Mucosa of stomach (tissue), 1 donor: ENCODE measurements around the gene TCOF1.

Experiments
- H3K27me3 ChIP-seq: one replicate; pipeline ENCODE4 v1.7.0; 2013; ENCODE audit warnings: mild to moderate bottlenecking, low read length; ENCODE audit not compliant: control insufficient read depth, insufficient read depth
- H3K36me3 ChIP-seq: one replicate; pipeline ENCODE4 v1.7.0; 2013; ENCODE audit warnings: low read length; ENCODE audit not compliant: control insufficient read depth, insufficient read depth
- H3K4me1 ChIP-seq: one replicate; pipeline ENCODE4 v1.7.0; 2013; ENCODE audit warnings: mild to moderate bottlenecking, low read length; ENCODE audit not compliant: control insufficient read depth, insufficient read depth
- H3K4me3 ChIP-seq: one replicate; pipeline ENCODE4 v1.7.0; 2013; ENCODE audit warnings: low read length
- H3K9ac ChIP-seq: one replicate; pipeline ENCODE4 v1.7.0; 2013; ENCODE audit warnings: mild to moderate bottlenecking, low read length, moderate library complexity
- H3K9me3 ChIP-seq: one replicate; pipeline ENCODE4 v1.7.0; 2013; ENCODE audit warnings: mild to moderate bottlenecking, low read length, moderate library complexity; ENCODE audit not compliant: control insufficient read depth
- donor health status: Pancreatic carcinoma.

TCOF1 gene, protein sequence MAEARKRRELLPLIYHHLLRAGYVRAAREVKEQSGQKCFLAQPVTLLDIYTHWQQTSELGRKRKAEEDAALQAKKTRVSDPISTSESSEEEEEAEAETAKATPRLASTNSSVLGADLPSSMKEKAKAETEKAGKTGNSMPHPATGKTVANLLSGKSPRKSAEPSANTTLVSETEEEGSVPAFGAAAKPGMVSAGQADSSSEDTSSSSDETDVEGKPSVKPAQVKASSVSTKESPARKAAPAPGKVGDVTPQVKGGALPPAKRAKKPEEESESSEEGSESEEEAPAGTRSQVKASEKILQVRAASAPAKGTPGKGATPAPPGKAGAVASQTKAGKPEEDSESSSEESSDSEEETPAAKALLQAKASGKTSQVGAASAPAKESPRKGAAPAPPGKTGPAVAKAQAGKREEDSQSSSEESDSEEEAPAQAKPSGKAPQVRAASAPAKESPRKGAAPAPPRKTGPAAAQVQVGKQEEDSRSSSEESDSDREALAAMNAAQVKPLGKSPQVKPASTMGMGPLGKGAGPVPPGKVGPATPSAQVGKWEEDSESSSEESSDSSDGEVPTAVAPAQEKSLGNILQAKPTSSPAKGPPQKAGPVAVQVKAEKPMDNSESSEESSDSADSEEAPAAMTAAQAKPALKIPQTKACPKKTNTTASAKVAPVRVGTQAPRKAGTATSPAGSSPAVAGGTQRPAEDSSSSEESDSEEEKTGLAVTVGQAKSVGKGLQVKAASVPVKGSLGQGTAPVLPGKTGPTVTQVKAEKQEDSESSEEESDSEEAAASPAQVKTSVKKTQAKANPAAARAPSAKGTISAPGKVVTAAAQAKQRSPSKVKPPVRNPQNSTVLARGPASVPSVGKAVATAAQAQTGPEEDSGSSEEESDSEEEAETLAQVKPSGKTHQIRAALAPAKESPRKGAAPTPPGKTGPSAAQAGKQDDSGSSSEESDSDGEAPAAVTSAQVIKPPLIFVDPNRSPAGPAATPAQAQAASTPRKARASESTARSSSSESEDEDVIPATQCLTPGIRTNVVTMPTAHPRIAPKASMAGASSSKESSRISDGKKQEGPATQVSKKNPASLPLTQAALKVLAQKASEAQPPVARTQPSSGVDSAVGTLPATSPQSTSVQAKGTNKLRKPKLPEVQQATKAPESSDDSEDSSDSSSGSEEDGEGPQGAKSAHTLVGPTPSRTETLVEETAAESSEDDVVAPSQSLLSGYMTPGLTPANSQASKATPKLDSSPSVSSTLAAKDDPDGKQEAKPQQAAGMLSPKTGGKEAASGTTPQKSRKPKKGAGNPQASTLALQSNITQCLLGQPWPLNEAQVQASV (N-terminal part only)

DNA sequence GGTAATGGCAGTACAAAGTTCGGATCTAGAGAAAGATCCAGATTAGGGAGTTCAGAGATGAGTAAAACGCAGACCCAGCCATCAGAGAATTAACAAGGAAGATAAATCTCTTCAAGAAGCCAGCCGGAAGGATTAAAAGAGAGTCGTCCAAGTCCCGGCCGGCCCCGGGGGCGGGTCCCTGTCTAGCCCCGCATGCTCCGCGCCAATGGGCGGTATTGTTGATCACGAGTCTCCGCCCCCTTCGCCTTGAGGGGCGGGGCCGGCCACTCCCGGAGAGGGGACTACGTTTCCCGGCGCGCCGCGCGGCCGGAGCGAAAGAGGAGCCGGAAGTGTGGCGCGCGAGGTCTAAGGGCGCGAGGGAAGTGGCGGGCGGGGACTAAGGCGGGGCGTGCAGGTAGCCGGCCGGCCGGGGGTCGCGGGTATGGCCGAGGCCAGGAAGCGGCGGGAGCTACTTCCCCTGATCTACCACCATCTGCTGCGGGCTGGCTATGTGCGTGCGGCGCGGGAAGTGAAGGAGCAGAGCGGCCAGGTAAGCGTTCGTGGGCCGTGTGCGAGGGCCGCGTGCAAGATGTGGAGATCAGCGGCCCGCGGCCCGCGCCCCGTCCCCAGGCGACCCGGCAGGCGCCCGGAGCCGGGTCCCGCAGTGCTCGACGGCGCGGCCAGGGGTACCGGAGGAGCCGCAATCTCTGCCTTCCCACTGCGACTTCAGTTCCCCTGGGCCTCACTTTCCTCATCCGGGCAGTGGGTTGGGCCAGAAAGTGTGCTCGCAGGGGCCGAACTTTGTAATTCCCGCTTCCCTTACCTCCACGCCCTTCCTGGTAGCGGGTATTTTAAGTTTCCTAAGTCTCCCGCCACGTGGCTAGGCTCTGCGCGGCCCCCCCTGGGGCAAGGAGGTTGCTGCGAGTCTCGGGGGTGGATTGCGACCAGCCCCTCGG lies at the start of gene TCOF1:
Gene TCOF1, plus strand, starts transcription at position 372 of the 935 bp plus-strand sequence. Its CDS starts 50 bp downstream, at position 422.
- H3K4me1 ChIP-seq: peaks cover 15% of the 10 kb centered on the region
- peak within 1 kb of the TSS; percentile 68 for H3K4me3 ChIP-seq
- no peaks in the 10 kb centered on the region for H3K27me3 ChIP-seq
- H3K36me3 ChIP-seq: peaks cover 6% of the 10 kb centered on the region
- H3K9me3 ChIP-seq: no peaks in the 10 kb centered on the region
- peak within 1 kb of the TSS; percentile 71 for H3K9ac ChIP-seq

DNA sequence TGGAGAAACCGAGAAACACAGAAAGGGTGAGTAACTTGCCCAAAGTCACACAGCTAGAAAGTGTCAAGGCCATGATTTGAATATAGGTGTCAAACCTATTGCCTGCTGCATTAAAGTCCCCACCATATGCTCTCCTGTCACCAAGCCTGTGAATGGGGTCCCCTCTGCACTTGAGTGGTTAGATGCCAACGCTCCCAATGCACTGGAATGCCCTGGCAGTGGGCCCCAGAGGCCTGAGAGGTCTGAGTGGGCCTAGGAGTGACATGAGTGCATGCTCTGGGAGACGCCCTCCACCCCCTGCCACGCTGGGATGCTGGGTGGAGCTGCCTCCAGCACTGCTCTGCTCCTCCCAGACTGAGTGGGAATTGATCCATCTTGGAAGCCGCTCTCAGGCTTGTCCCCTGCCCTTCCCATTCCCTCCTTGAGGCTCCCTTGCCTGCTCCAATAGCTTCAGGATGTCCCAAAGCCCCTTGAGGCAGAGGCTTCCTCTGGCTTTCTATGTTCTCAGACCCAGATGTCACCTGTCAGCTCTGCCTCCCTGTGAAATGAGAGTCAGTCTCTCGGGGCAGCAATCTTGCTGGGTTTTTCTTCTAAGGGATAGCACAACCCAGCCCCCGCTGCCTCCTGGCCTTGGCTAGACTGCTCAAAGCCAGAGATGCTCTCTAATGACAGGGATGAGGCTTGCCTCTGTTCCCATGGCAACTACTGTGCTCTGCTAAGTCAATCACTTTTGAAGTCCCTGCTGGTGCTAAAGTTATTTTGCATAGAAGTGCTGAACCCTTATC lies 48.2 kb upstream of the TCOF1 start:
- no peak overlapping the region for H3K9ac ChIP-seq
- no peaks in the 10 kb centered on the region for H3K9me3 ChIP-seq
- no peaks in the 10 kb centered on the region for H3K4me1 ChIP-seq
- H3K36me3 ChIP-seq: no peaks in the 10 kb centered on the region
- H3K27me3 ChIP-seq: no peaks in the 10 kb centered on the region
- no peak overlapping the region for H3K4me3 ChIP-seq

GRCh38 chr5:150309886-150310239 lies 47.6 kb upstream of the TCOF1 start:
- Histone ChIP-seq H3K4me3 (no peak overlapping the region), H3K36me3 (no peaks in the 10 kb centered on the region), H3K27me3 (no peaks in the 10 kb centered on the region), H3K9me3 (no peaks in the 10 kb centered on the region), H3K9ac (no peak overlapping the region), H3K4me1 (no peaks in the 10 kb centered on the region)

- Histone ChIP-seq H3K27me3 (no peaks in the 10 kb centered on the region), H3K4me1 (no peaks in the 10 kb centered on the region), H3K9me3 (no peaks in the 10 kb centered on the region), H3K36me3 (no peaks in the 10 kb centered on the region), H3K4me3 (no peak overlapping the region), H3K9ac (no peak overlapping the region)
Measured at GRCh38 chr5:150310246-150310645, 47.3 kb upstream of the TCOF1 start.

DNA sequence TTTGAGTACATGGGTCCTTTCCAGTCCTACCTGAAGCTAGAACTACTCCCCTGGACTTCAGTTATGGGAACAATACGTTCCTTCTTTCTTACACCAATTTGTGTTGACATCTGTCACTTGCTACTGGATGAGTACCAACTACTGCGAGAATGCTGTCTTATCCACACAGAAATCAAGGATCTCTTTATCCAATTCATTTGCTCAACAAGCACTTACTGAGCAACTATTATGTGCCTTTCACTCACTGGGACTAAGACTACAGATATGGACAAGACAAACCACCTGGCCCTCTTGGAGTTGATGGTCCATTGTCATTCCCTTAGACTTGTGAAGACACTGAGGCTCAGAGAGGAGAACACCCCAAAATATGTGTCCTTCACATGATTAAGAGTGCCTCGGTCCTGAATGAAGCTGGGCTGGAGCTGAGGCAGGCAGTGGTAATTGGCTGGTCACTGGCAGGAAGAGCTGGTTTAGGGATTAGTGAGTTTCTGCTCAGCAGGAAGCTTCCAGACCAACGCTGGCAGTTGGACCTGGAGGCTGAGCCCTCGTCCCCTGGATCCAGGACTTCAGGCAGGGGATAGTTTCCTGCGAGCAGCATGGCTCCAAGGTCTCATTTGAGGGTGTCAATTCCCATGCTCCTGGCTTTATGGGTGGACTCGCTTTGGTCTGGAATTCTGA lies 46.3 kb upstream of the TCOF1 start:
- no peaks in the 10 kb centered on the region for H3K9me3 ChIP-seq
- no peaks in the 10 kb centered on the region for H3K36me3 ChIP-seq
- H3K4me3 ChIP-seq: no peak overlapping the region

DNA sequence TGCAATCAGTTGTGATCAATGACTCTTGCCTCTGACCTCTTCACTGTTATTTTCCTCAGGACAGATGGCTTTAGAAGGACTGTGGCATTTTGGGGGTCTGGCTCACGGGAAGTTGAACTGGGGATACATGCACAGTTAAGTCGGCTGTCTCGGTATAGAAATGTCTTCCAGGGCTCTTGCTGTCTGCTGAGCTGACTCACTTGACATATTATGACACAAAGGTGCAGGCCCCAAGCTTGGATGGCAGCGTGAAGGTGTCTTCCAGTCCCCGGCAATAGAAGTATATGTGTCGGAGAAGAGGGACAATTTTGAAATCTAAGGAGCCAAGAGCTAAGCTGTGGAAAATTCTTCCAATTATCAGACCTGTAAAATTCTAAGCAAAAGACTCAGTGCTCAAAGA lies 45.0 kb upstream of the TCOF1 start:
- Histone ChIP-seq H3K4me1 (no peaks in the 10 kb centered on the region), H3K27me3 (no peaks in the 10 kb centered on the region), H3K9ac (no peak overlapping the region), H3K9me3 (no peaks in the 10 kb centered on the region), H3K4me3 (no peak overlapping the region), H3K36me3 (no peaks in the 10 kb centered on the region)

More for the DNA sequence above, 46.3 kb upstream of the TCOF1 start:
- Histone ChIP-seq H3K27me3 (no peaks in the 10 kb centered on the region), H3K9ac (no peak overlapping the region), H3K4me1 (no peaks in the 10 kb centered on the region)

DNA sequence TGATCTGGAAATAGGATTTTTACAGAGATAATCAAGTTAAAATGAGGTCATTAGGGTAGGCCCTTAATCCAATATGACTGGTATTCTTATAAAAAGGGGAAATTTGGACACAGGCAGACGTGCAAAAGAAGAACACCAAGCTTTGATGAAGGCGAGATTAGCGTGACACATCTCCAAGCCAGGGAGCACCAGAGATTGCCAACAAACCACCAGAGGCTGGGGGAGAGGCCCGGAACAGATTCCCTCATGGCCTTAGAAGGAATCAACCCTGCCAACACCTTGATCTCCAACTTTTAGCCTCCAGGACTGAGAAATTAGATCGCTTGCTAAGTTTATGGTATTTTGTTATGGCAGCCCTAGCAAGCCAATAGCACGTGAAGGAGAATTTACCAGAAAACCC lies 44.0 kb upstream of the TCOF1 start:
- Histone ChIP-seq H3K9ac (no peak overlapping the region), H3K4me1 (no peaks in the 10 kb centered on the region), H3K27me3 (no peaks in the 10 kb centered on the region), H3K9me3 (no peaks in the 10 kb centered on the region), H3K4me3 (no peak overlapping the region), H3K36me3 (no peaks in the 10 kb centered on the region)

DNA sequence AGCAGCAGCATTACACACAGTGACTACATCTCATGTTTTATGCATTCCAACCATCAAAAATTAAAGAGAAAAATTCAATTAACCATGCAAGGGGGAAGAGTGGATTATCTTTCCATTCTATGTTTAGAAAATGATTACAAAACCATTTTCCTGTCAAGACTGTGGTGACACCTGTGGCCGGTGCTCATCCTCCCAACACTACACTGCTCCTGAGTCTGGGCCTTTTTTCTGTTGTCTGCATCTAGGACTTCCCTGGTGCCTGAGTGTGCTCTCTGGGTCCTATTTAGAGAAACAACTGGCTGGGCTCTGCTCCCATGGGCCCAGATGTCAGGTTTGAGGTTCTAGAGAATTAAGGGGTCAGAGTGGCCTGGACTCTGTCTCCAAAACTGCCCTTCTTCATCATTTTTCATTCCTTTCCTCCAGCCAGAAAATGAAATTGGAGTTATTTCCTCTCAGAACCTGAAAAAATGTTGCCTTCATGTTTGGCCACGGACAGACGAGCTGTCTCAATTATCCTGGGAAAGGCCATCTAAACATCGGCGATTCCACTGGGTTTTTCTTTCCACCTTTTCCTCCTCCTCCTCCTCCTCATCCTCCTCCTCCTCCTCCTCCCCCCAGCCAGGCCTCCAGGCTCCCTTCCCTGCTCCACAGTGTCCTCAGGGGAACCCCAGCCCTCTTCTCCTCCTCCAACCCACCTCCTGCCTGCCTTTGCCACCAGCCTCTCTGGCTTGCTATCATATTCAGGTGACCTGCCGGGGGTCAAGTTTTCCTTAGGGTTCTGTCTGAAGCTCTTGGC lies 43.4 kb upstream of the TCOF1 start:
- Histone ChIP-seq H3K9ac (no peak overlapping the region), H3K36me3 (no peaks in the 10 kb centered on the region), H3K4me3 (no peak overlapping the region), H3K4me1 (peaks cover 3% of the 10 kb centered on the region), H3K27me3 (no peaks in the 10 kb centered on the region), H3K9me3 (no peaks in the 10 kb centered on the region)

DNA sequence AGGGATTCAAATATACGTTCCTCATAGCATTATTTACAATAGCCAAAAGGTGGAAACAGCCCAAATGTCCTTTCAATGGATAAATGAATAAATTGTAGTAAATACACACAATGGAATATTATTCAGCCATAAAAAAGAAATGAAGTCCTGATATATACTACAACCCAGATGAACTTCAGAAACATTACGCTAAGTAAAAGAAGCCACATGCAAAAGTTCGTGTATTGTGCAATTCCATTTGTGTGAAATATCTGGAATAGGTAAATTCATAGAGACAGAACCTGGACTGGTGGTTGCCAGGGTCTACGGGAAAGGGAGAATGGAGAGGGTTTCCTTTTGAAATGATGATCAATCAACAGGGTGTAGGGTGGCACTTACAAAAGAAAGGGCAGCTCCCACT lies 42.3 kb upstream of the TCOF1 start:
- no peaks in the 10 kb centered on the region for H3K27me3 ChIP-seq
- no peaks in the 10 kb centered on the region for H3K9me3 ChIP-seq
- H3K4me3 ChIP-seq: no peak overlapping the region
- no peaks in the 10 kb centered on the region for H3K36me3 ChIP-seq
- H3K4me1 ChIP-seq: peaks cover 7% of the 10 kb centered on the region
- no peak overlapping the region for H3K9ac ChIP-seq

GRCh38 chr5:150316320-150316719 lies 41.2 kb upstream of the TCOF1 start:
- no peaks in the 10 kb centered on the region for H3K9me3 ChIP-seq
- H3K4me1 ChIP-seq: peaks cover 10% of the 10 kb centered on the region
- H3K9ac ChIP-seq: no peak overlapping the region
- no peaks in the 10 kb centered on the region for H3K36me3 ChIP-seq
- H3K4me3 ChIP-seq: no peak overlapping the region
- no peaks in the 10 kb centered on the region for H3K27me3 ChIP-seq
